Bronchial epithelial cell (primary cell): ENCODE measurements around the gene SNRNP70. TPM values are rescaled to one million over a fixed set of nuclear protein-coding genes. Genes with fewer than 3 reads are reported as not detected.
A peak's percentile ranks its signal among the peaks of the same experiment; 100 is the strongest.
"Not testable (repeated sequence)": the region's sequence is repeated elsewhere in the genome, so short reads cannot be mapped to it uniquely, and the experiment has no call there.

Experiments used
- DNase-seq: peaks from one replicate; pipeline ENCODE4 v3.0.0-alpha.2; 2010; ENCODE audit warnings: low read depth
- FAIRE-seq: peaks from 2 replicates; lab custom pipeline; 2011; peaks lifted over from hg19 to GRCh38; lab: Jason Lieb, UNC
- H3K27me3 ChIP-seq: 2 replicates; pipeline ENCODE4 v1.5.1; 2011; ENCODE audit warnings: low read length; ENCODE audit not compliant: control insufficient read depth, insufficient read depth
- H3K36me3 ChIP-seq: 2 replicates; pipeline ENCODE4 v1.5.1; 2011; ENCODE audit warnings: low read length; ENCODE audit not compliant: control insufficient read depth, insufficient read depth
- H3K4me3 ChIP-seq: 2 replicates; pipeline ENCODE4 v1.5.1; 2011; ENCODE audit warnings: mild to moderate bottlenecking, low read depth, low read length, control low read depth
- total RNA-seq: library from RNA; depleted of rRNA; stranded (reverse); fragments of >200 nt; gene quantifications from 2 replicates; pipeline ENCODE4 v1.2.1, GENCODE V29; 2014
- TF ChIP-seq, protein P1 (sequence below): IDR thresholded peaks from 2 replicates; pipeline ENCODE4 v1.5.1; 2011; ENCODE audit warnings: mild to moderate bottlenecking, moderate library complexity, low read length, control low read depth, inconsistent platforms; ENCODE audit not compliant: insufficient read depth, severe bottlenecking

Gene SNRNP70
- total RNA-seq, 1 donor from 2014 or later = 74.5 TPM

DNA sequence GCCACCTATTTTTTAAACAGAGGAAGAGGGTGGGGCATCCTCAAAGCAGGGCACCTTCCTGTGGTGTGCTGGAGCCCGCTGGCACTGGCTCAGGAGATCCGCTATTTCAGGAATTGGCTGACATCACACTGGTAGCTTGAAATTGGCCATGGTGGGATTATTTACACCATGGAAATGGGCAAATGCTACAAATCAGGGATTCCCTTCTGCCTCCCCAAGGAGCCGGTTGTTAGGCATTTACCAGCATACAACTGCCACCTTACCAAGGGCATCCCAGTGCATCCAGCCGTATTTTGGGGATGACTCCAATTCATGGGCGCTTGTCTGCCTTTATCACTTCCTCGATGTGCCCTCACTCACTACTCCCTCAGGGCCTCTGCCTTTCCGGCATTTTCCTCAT, 55.7 kb downstream of the SNRNP70 start:
- TF ChIP-seq, protein P1, sequence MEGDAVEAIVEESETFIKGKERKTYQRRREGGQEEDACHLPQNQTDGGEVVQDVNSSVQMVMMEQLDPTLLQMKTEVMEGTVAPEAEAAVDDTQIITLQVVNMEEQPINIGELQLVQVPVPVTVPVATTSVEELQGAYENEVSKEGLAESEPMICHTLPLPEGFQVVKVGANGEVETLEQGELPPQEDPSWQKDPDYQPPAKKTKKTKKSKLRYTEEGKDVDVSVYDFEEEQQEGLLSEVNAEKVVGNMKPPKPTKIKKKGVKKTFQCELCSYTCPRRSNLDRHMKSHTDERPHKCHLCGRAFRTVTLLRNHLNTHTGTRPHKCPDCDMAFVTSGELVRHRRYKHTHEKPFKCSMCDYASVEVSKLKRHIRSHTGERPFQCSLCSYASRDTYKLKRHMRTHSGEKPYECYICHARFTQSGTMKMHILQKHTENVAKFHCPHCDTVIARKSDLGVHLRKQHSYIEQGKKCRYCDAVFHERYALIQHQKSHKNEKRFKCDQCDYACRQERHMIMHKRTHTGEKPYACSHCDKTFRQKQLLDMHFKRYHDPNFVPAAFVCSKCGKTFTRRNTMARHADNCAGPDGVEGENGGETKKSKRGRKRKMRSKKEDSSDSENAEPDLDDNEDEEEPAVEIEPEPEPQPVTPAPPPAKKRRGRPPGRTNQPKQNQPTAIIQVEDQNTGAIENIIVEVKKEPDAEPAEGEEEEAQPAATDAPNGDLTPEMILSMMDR = no peak
- no peak overlapping the region for H3K4me3 ChIP-seq
- DNase-seq = no peak
- no peaks in the 10 kb centered on the region for H3K36me3 ChIP-seq
- no peak for FAIRE-seq
- no peaks in the 10 kb centered on the region for H3K27me3 ChIP-seq

DNA sequence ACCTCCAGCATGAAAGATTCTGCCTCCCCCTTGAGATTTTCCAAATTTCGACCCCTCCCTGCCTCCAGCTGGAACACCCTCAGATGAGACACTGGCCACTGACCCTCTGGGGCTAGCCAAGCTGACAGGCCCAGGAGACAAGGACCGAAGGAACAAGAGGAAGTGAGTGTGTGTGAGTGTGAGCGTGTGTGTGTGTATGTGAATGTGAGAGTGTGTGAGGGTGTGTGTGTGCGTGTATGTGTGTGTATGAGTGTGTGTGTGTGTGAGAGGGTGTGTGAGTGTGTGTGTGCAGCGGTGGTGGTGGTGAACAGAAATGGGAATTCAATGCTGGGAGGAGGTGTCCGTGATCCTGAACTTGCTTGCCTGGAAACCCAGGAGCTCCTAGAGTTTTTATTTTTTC, 56.1 kb downstream of the SNRNP70 start:
- TF ChIP-seq, protein P1 = no peak
- DNase-seq = no peak
- Histone ChIP-seq H3K27me3 (no peaks in the 10 kb centered on the region), H3K4me3 (no peak overlapping the region), H3K36me3 (no peaks in the 10 kb centered on the region)
- no peak for FAIRE-seq

DNA sequence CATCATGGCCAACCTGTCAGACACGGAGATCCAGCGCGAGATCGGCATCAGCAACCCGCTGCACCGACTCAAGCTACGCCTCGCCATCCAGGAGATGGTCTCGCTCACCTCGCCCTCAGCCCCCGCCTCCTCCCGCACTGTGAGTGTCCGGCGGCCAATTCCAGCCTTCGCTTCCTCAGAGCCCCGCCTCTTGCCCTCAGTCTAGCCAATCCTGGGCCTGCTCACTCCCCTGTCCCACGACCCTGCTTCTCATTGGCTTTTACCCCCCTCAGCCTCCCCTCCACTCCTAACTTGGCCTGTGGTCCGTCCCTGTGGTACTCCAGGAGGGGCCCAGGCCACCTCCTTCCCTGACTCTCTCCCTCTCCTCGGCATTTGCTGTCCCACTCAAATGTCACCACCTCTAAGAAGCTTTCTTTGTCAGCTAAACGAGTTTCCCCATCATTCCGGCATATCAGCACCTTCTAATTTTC, 57.6 kb downstream of the SNRNP70 start:
- peak; percentile 84 for DNase-seq
- TF ChIP-seq, protein P1 = no peak
- no peaks in the 10 kb centered on the region for H3K27me3 ChIP-seq
- no peaks in the 10 kb centered on the region for H3K36me3 ChIP-seq
- peak overlapping the region; percentile 41 for H3K4me3 ChIP-seq
- no peak for FAIRE-seq

DNA sequence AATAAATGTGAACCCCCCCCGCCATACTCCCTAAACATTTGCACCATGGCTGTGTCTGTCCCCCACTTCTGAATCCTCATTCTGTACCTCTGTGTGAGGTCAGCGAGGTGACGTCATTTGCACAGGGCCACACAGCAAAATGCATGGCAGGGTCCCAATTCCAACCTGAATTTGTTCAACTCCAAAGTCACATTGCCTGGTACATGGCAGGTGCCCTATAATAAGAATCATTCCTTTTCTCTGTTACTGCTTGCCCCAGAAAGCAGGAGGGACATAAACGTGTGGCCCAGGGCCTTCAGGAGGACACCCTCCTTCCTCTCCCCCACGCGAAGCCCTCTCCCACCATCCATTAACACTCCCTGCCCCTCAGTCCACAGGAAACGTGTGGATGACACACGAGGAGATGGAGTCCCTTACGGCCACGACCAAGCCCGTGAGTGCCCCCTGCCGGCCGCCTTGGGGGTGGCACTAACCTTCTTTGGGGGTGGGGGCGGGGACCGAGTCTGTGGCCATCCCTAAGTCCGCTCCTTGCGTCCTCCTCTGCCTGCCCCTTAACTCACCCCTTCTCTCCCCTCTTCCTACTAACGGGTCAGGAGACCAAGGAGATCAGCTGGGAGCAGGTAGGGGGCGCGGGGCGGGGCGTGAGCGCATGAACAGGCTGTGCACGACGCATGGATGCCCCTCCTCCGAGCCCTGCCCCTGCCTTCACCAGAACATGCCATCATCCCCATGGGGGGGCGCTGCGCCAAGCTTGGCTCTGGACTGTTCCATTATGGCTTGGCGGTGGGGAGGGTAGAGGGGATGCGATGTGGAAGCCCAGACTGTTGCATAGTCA, 60.5 kb downstream of the SNRNP70 start:
- FAIRE-seq = no peak
- H3K36me3 ChIP-seq = no peaks in the 10 kb centered on the region
- no peak for DNase-seq
- H3K4me3 ChIP-seq = no peak overlapping the region
- H3K27me3 ChIP-seq = no peaks in the 10 kb centered on the region
- TF ChIP-seq, protein P1 = peak; percentile 90

DNA sequence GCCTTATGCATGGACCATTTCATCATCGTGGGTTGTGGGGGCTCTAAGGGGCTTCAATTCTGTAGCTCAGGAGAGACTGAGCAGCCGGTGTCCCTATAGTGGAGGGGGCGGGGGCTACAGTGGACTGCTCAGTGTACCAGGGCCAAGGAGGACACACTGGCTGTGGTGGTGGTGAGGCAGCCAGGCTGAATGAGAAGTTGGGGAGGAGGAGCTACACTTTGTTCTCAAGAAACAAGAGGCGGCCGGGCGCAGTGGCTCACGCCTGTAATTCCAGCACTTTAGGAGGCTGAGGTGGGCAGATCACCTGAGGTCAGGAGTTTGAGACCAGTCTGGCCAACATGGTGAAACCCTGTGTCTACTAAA, 61.1 kb downstream of the SNRNP70 start:
- H3K4me3 ChIP-seq, H3K36me3 ChIP-seq, FAIRE-seq, H3K27me3 ChIP-seq, DNase-seq: not testable (repeated sequence)

DNA sequence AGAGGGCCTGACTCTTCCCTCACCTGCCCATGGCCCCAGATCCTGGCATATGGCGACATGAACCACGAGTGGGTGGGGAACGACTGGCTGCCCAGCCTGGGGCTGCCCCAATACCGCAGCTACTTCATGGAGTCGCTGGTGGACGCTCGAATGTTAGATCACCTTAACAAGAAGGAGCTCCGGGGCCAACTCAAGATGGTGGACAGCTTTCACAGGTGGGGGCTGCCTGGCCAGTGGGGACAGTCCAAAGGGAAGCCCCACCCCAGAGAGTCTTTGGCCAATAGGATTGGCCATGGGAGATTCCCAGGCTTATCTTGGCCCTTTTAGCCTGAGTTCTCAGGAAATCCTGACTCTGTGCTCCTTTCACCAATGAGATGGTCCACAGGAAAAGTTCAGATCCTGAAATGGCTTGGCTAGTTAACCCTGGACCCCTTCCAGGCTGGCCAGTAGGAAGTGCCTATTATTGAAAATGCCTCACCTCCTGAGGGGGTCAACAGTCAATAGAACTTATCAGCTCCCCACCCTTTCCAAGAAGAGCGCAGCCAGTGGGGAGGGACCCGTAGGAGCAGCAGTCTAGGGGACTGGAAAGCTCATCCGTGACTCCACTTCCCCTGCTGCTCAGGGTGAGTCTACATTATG, 62.9 kb downstream of the SNRNP70 start:
- DNase-seq = no peak
- FAIRE-seq = no peak
- H3K4me3 ChIP-seq = no peak overlapping the region
- TF ChIP-seq, protein P1 = no peak
- H3K36me3 ChIP-seq = no peaks in the 10 kb centered on the region
- H3K27me3 ChIP-seq = no peaks in the 10 kb centered on the region
